Measurements from ENCODE around the gene MS4A10. TPM values are rescaled to one million over a fixed set of nuclear protein-coding genes. Genes with fewer than 3 reads are reported as not detected.

The MS4A10 gene
- total RNA-seq, 4 donors from 2014 or later, result not detected

DNA sequence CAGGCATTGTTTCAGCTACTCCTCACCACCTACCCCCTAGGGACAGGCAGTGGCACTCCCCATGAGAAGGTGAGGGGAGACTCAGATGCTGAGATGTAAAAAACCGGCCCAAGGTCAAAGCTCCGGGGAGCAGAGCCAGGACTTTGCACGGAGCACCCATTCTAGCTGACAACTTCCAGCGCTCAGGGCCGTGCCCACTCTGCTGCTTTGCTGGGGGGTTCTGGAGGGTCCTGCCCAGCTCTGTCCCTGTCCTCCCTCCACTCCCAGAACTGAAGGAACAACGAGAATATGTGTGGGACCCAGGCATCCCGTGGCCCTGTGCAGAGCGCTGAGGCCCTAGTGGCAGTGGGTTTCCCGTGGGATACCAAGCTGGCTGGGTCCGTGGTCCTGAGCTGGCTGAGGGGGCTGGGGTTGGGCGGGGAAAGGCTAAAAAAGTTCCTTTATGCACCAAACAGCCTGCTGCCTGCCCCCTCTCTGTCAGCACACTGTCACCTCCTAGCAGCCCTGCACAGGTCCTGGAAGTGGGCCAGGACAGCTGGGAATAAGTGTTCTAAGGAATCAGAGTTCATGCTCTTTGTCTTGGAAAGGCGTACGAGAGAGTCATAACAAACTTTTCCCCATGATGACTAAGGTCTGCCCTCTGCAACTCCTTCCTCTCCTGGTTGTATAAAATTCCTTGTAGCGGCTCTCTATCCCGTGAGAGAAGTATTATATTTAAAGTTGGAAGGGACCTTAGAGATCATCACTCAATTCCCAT is 1.9 kb downstream of the MS4A10 start:
- TF ChIP-seq, protein P1, sequence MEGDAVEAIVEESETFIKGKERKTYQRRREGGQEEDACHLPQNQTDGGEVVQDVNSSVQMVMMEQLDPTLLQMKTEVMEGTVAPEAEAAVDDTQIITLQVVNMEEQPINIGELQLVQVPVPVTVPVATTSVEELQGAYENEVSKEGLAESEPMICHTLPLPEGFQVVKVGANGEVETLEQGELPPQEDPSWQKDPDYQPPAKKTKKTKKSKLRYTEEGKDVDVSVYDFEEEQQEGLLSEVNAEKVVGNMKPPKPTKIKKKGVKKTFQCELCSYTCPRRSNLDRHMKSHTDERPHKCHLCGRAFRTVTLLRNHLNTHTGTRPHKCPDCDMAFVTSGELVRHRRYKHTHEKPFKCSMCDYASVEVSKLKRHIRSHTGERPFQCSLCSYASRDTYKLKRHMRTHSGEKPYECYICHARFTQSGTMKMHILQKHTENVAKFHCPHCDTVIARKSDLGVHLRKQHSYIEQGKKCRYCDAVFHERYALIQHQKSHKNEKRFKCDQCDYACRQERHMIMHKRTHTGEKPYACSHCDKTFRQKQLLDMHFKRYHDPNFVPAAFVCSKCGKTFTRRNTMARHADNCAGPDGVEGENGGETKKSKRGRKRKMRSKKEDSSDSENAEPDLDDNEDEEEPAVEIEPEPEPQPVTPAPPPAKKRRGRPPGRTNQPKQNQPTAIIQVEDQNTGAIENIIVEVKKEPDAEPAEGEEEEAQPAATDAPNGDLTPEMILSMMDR (IDR thresholded peaks at IDR 0.05), result no peak
- ATAC-seq (ENCODE audit: low FRiP score), result no peak
- DNase-seq (ENCODE audit: low spot score), result peak; percentile 36

- TF ChIP-seq, protein P1 (IDR thresholded peaks at IDR 0.05), result no peak
- DNase-seq (ENCODE audit: low spot score), result no peak
- ATAC-seq (ENCODE audit: low FRiP score), result no peak
These were observed 3.4 kb downstream of the MS4A10 start for GRCh38 chr11:60788401-60789125.

DNA sequence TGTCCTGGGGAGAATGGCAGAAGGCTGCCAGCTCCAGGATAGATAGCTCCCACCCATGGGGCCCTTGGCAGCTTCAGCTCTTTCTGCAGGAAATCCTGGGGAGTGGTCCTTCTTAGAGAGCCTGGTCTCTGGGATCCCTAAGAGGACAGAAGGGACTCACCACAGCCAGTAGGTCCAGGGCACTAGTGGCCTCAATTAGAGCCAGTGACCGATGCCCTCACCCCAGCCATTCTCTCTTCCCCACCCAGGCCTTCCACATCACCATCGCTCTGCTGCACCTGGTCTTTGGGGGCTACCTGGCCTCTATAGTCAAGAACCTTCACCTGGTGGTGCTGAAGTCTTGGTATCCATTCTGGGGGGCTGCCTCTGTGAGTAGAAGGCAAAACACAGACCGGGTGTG is 5.6 kb downstream of the MS4A10 start:
- DNase-seq (ENCODE audit: low spot score) (no peak), ATAC-seq (ENCODE audit: low FRiP score) (no peak)
- TF ChIP-seq, protein P1 (IDR thresholded peaks at IDR 0.05), result no peak

GRCh38 chr11:60791153-60791933 is 6.2 kb downstream of the MS4A10 start:
- ATAC-seq (ENCODE audit: low FRiP score) (no peak), DNase-seq (ENCODE audit: low spot score) (no peak)
- TF ChIP-seq, protein P1 (IDR thresholded peaks at IDR 0.05), result no peak

DNA sequence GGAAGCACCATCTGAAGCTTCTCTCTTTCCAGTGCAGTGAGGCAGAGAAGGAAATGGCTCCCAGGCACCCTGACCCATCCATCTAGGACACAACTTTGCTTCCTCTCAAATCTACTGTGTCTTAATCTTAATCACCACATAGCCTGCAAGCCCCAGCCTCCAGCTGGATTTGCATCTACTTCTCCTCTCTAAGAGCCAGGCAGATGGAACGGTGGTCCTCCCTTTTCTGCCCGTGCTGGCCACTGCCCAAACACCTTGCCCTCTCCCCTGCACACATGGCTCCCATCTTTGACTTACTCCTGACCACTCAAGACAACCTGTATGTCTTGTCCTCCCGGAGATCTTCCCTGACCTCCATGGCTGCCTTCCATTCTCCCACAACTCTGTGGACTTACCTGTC is 7.4 kb downstream of the MS4A10 start:
- TF ChIP-seq, protein P1 (IDR thresholded peaks at IDR 0.05), result no peak
- no peak for ATAC-seq (ENCODE audit: low FRiP score)
- no peak for DNase-seq (ENCODE audit: low spot score)

DNA sequence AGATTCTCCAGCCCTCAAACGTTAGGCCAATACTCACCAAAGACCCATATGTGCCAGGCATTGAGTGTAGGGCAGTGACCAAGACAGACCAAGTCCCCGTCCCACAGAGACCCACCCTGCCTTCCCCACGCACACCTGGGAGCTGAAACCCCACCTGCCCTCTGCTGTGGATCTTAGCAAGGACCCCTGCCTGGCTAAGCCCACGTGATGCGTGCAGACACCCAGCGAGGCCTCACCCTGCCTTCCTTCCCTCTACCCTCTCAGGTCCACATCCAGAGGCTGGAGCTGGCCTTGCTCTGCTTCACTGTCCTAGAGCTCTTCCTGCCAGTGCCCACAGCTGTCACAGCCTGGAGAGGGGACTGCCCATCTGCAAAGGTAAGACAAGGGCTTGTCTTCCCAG is 10.2 kb downstream of the MS4A10 start:
- TF ChIP-seq, protein P1 (IDR thresholded peaks at IDR 0.05), result no peak
- DNase-seq (ENCODE audit: low spot score) (no peak), ATAC-seq (ENCODE audit: low FRiP score) (no peak)
